GM21526 (cell line): ENCODE data around the gene ACMSD.
A peak's percentile ranks its signal among the peaks of the same experiment; 100 is the strongest.
"Not testable (repeated sequence)": the region's sequence is repeated elsewhere in the genome, so short reads cannot be mapped to it uniquely, and the experiment has no call there.

ENCODE experiments used
- ATAC-seq: cut with Tn5 transposase; IDR thresholded peaks from one replicate; pipeline ENCODE4 v1.9.1; 2021; ENCODE audit warnings: moderate library complexity; ENCODE audit not compliant: unreplicated experiment, low FRiP score

Gene ACMSD

DNA sequence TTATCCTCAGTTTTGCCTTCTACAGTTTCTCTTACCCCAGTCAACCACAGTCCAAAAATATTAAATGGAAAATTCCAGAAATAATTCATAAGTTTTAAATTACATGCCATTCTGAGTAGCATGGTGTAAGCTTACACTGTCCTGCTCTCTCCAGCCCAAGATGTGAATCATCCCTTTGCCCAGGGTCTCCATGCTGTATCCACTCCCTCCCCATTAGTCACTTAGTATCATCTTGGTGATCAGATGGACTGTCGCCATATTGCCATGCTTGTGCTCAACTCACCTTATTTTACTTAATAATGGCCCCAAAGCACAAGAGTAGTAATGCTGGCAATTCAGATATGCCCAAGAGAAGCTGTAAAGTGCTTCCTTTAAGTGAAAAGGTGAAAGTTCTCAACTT, 61.7 kb downstream of the ACMSD start:
- ATAC-seq: no peak

DNA sequence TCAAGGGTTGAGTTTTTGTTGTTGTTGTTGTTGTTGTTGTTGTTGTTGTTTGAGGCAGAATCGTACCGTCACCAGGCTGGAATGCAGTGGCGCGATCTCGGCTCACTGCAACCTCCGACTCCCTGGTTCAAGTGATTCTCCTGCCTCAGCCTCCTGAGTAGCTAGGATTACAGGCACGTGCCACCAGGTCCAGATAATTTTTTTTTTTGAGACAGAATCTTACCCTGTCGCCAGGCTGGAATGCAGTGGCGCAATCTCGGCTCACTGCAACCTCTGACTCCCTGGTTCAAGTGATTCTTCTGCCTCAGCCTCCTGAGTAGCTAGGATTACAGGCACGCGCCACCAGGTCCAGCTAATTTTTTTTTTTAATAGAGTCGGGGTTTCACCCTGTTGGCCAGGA, 65.3 kb downstream of the ACMSD start:
- not testable (repeated sequence) for ATAC-seq

DNA sequence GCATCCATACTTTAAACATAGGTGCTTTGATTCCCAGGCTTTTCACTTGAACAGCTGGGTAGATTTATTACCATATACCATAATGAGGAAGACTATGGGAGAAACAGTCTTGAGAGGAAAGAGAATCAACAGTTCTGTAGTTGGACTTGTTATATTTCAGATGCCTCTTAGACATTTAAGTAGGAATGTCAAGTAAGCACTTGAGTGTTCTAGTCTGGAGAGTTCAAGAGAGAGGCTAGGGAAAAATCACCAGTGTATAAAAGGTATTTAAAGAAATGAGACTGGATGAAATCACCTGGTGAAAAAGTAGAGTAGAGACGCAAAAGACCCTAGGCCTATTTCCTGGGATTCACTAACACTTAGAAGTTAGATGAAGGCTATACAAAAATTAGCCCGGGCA, 66.8 kb downstream of the ACMSD start:
- no peak for ATAC-seq

- ATAC-seq: no peak
Measured at GRCh38 chr2:134906726-134907125, 68.3 kb downstream of the ACMSD start.

DNA sequence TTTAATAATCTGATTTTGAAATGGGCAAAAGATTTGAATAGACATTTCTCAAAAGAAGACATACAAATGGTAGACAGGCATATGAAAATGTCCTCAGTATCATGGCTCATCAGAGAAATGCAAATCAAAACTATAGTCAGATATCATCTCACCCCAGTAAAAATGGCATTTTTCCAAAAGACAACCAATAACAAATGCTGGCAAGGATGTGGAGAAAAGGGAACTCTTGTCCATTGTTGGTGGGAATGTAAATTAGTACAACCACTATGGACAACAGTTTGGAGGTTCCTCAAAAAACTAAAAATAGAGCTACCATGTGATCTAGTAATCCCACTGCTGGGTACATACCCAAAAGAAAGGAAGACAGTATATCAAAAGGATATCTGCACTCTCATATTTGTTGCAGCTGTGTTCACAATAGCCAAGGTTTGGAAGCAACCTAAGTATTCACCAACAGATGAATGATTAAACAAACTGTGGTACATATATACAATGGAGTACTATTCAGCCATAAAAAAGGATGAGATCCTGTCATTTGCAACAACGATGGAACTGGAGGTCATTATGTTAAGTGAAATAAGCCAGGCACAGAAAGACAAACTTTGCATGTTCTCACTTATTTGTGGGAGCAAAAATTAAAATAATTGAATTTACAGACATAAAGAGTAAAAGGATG, 69.2 kb downstream of the ACMSD start:
- not testable (repeated sequence) for ATAC-seq

- ATAC-seq: no peak
Measured at GRCh38 chr2:134910763-134911399, 72.5 kb downstream of the ACMSD start.

- ATAC-seq: no peak
Measured at GRCh38 chr2:134911400-134911785, 73.0 kb downstream of the ACMSD start.

DNA sequence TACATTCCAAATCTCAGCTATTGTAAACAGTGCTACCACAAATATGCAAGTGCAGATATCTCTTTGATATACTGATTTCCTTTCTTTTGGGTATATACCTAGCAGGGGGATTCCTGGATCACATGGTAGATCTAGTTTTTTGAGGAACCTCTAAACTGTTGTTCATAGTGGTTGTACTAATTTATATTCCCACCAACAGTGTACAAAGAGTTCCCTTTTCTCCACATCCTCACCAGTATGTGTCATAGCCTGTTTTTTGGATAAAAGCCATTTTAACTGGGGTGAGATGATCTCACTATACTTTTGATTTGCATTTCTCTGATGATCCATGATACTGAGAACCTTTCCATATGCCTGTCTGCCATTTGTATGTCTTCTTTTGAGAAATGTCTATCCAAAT, 73.9 kb downstream of the ACMSD start:
- no peak for ATAC-seq

- no peak for ATAC-seq
Measured at GRCh38 chr2:134917360-134917865, 79.0 kb downstream of the ACMSD start.

GRCh38 chr2:134917888-134918525, 79.6 kb downstream of the ACMSD start:
- ATAC-seq: peak; percentile 75

DNA sequence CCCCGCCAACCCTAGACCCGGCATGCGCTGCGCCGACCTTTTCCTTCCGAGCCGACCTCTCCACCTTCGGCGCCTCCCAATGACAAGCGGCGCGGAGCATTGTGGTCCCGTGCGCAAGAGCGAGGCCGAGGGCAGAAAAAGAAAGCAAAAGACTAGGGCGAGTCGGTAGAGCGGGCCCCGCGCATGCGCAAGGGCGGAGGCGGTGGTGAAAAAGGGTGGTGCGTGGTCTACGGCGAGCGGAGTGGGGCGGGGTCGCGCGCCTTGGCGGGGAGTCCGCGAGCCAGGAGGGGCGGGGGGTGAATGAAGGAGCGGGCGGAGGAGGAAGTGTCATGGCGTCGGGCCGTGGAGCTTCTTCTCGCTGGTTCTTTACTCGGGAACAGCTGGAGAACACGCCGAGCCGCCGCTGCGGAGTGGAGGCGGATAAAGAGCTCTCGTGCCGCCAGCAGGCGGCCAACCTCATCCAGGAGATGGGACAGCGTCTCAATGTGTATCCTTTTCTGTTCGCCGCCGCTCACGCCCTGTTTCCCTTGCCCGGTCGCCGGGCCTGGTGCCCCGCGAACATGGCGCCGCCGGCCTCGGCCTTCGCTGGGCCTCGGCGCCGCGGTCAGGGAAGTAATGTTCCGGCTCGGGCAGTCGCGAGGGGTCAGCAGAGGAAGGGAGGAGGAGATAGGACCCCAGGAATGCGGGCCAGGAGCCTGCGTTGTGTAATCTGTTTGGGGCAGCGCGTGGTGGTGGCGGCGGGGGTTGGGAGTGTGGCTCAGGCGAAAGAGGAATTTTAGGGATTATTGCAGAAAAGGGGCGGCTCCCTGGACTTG, 80.3 kb downstream of the ACMSD start, which contains the start of gene CCNT2:
CCNT2 (plus strand) TSS at position 297 of the 815 bp plus-strand sequence; CDS start at position 330, 33 bp downstream.
- peak; percentile 87 for ATAC-seq

GRCh38 chr2:134919341-134920210, 81.2 kb downstream of the ACMSD start:
- ATAC-seq: no peak

DNA sequence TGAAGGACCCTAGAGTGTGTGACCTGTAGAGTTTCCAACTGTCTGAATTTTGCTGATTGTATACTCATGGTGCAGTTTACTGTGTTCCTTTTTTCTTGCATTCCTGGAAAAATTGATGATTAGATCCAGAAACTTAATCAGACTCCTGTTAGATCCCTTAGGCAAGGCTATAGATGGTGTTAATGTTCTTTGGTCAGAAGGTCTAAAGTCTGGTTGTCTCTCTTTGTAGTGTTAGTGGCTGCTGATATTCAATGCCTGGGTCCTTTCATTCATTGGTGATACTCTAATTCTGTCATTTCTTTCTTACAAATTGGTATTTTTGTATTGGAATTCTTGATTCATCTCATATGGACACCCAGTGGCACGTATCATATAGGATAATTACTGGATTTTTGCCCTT, 86.5 kb downstream of the ACMSD start:
- ATAC-seq: no peak

- no peak for ATAC-seq
Measured at GRCh38 chr2:134926231-134926931, 88.0 kb downstream of the ACMSD start.

GRCh38 chr2:134927195-134927594, 88.8 kb downstream of the ACMSD start:
- ATAC-seq: no peak

- ATAC-seq: no peak
Measured at GRCh38 chr2:134932864-134933526, 94.6 kb downstream of the ACMSD start.

GRCh38 chr2:134933732-134934131, 95.3 kb downstream of the ACMSD start:
- no peak for ATAC-seq

- ATAC-seq: no peak
Measured at GRCh38 chr2:134934150-134934549, 95.7 kb downstream of the ACMSD start.

GRCh38 chr2:134934641-134935040, 96.2 kb downstream of the ACMSD start:
- ATAC-seq: no peak
